ENCODE measurements around the gene USF3.

The USF3 gene

GRCh38 chr3:113698213-113698742, 1.8 kb upstream of the USF3 start:
- DNase-seq: no peak
- intact Hi-C loops (cut with DNase I): no loop called here

- intact Hi-C loops (cut with DNase I): no loop called here
- no peak for DNase-seq
Measured at GRCh38 chr3:113697500-113698090, 1.2 kb upstream of the USF3 start.

GRCh38 chr3:113696658-113697499, 437 bp upstream of the USF3 start:
- DNase-seq: peak; percentile 99 to 100 (median 100)
- intact Hi-C loops (cut with DNase I): loop anchor here (1.0 kb wide), 1 partner anchor 50 kb away; the partner anchor contains the start of gene ATP6V1A

GRCh38 chr3:113695431-113695785, 1.0 kb downstream of the USF3 start:
- intact Hi-C loops (cut with DNase I): no loop called here
- no peak for DNase-seq

GRCh38 chr3:113690482-113690881, 6.0 kb downstream of the USF3 start:
- DNase-seq: no peak
- intact Hi-C loops (cut with DNase I): no loop called here

- DNase-seq: no peak
- intact Hi-C loops (cut with DNase I): no loop called here
Measured at GRCh38 chr3:113685956-113686721, 10.3 kb downstream of the USF3 start.

GRCh38 chr3:113685124-113685523, 11.3 kb downstream of the USF3 start:
- intact Hi-C loops (cut with DNase I): no loop called here
- DNase-seq: no peak

GRCh38 chr3:113684271-113684819, 12.1 kb downstream of the USF3 start:
- DNase-seq: no peak
- intact Hi-C loops (cut with DNase I): no loop called here

- no peak for DNase-seq
- intact Hi-C loops (cut with DNase I): no loop called here
Measured at GRCh38 chr3:113678773-113679172, 17.7 kb downstream of the USF3 start.

- intact Hi-C loops (cut with DNase I): no loop called here
Measured at GRCh38 chr3:113677737-113678136, 18.7 kb downstream of the USF3 start.

GRCh38 chr3:113676261-113676660, 20.2 kb downstream of the USF3 start:
- intact Hi-C loops (cut with DNase I): no loop called here
- DNase-seq: no peak

More at GRCh38 chr3:113677737-113678136, 18.7 kb downstream of the USF3 start:
- DNase-seq: no peak

- intact Hi-C loops (cut with DNase I): no loop called here
- no peak for DNase-seq
Measured at GRCh38 chr3:113673593-113673992, 22.8 kb downstream of the USF3 start.

- intact Hi-C loops (cut with DNase I): no loop called here
- DNase-seq: no peak
Measured at GRCh38 chr3:113668015-113668414, 28.4 kb downstream of the USF3 start.

GRCh38 chr3:113664523-113665094, 31.8 kb downstream of the USF3 start:
- no peak for DNase-seq
- intact Hi-C loops (cut with DNase I): no loop called here

- DNase-seq: no peak
- intact Hi-C loops (cut with DNase I): no loop called here
Measured at GRCh38 chr3:113663761-113664160, 32.7 kb downstream of the USF3 start.

- intact Hi-C loops (cut with DNase I): no loop called here
- no peak for DNase-seq
Measured at GRCh38 chr3:113663324-113663750, 33.1 kb downstream of the USF3 start.

- no peak for DNase-seq
- intact Hi-C loops (cut with DNase I): no loop called here
Measured at GRCh38 chr3:113662824-113663223, 33.6 kb downstream of the USF3 start.

- intact Hi-C loops (cut with DNase I): no loop called here
- no peak for DNase-seq
Measured at GRCh38 chr3:113660896-113661295, 35.5 kb downstream of the USF3 start.

- DNase-seq: no peak
- intact Hi-C loops (cut with DNase I): no loop called here
Measured at GRCh38 chr3:113660458-113660857, 36.0 kb downstream of the USF3 start.

- no peak for DNase-seq
- intact Hi-C loops (cut with DNase I): no loop called here
Measured at GRCh38 chr3:113659996-113660395, 36.4 kb downstream of the USF3 start.
